OCI-LY3 (cell line): Measurements from ENCODE around the gene TNFRSF9.
"Not testable (repeated sequence)": the region's sequence is repeated elsewhere in the genome, so short reads cannot be mapped to it uniquely, and the experiment has no call there.

Experiments used
- CTCF ChIP-seq: fragments of 200-600, 300-600 bp; sonication (generic); IDR thresholded peaks from 2 replicates; pipeline ENCODE4 v1.5.1; 2014; ENCODE audit warnings: antibody characterized with exemption, low read length, low read depth
- EZH2phosphoT487 ChIP-seq: fragments of 200-600 bp; shearing (Covaris generic); IDR thresholded peaks from 2 replicates; pipeline ENCODE4 v1.6.1; 2018; ENCODE audit warnings: antibody characterized with exemption, mixed run types, low read depth

GRCh38 chr1:7917971-7918370, 22.7 kb downstream of the TNFRSF9 start:
- TF ChIP-seq CTCF, EZH2phosphoT487: not testable (repeated sequence)
